ENCODE data around the gene AFG3L2.

Gene AFG3L2

DNA sequence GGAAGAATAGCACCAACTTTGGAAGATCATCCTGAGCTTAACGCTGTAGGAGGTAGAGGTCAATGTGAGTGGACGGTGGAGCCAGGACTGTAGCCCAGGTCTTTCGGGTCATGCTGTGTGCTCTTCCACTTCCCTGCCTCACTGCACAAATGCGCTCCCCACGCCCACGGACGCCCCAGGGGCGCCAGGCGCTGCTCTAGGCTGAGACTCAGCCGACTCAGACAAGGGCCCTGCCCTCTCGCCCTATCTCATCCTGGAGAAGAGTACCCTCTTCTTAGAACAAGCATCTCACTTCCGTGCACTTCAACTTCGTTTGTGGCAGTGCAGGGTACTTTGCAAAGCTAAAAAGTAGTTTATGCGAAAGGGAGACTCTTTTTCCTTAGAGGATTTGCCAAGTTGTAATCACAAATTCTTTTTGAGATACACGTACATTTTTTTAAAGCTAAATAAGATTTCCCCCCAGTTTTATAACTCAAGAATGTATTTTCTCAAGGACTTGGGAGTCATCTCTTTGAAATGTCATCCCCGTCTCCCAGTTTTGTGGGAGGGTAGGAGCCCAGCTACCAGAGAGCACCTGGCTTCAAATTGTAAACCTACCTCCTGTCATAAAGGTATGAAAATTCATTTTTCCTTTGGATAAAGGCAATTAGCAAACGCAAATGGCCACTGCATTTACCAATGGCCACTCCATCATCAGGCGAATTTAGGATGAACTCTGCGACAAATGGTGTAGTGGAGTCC is 29.5 kb upstream of the AFG3L2 start:
- TF ChIP-seq FOXP2 (optimal IDR thresholded peaks at IDR 0.05; ENCODE audit: borderline replicate concordance, extremely low read depth, extremely low read length, insufficient read depth) (no peak), TAF1 (IDR thresholded peaks at IDR 0.05; ENCODE audit: borderline replicate concordance, insufficient read depth, low read length) (no peak), POLR2AphosphoS5 (IDR thresholded peaks at IDR 0.05; ENCODE audit: low read depth, low read length) (no peak), SIN3A (IDR thresholded peaks at IDR 0.05; ENCODE audit: borderline replicate concordance, insufficient read depth, low read length) (no peak)
- TF ChIP-seq, protein P1, sequence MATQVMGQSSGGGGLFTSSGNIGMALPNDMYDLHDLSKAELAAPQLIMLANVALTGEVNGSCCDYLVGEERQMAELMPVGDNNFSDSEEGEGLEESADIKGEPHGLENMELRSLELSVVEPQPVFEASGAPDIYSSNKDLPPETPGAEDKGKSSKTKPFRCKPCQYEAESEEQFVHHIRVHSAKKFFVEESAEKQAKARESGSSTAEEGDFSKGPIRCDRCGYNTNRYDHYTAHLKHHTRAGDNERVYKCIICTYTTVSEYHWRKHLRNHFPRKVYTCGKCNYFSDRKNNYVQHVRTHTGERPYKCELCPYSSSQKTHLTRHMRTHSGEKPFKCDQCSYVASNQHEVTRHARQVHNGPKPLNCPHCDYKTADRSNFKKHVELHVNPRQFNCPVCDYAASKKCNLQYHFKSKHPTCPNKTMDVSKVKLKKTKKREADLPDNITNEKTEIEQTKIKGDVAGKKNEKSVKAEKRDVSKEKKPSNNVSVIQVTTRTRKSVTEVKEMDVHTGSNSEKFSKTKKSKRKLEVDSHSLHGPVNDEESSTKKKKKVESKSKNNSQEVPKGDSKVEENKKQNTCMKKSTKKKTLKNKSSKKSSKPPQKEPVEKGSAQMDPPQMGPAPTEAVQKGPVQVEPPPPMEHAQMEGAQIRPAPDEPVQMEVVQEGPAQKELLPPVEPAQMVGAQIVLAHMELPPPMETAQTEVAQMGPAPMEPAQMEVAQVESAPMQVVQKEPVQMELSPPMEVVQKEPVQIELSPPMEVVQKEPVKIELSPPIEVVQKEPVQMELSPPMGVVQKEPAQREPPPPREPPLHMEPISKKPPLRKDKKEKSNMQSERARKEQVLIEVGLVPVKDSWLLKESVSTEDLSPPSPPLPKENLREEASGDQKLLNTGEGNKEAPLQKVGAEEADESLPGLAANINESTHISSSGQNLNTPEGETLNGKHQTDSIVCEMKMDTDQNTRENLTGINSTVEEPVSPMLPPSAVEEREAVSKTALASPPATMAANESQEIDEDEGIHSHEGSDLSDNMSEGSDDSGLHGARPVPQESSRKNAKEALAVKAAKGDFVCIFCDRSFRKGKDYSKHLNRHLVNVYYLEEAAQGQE (IDR thresholded peaks at IDR 0.05; ENCODE audit: insufficient read depth in 1 of 2, low read depth in 2 of 2, low read length in 2 of 2): no peak

DNA sequence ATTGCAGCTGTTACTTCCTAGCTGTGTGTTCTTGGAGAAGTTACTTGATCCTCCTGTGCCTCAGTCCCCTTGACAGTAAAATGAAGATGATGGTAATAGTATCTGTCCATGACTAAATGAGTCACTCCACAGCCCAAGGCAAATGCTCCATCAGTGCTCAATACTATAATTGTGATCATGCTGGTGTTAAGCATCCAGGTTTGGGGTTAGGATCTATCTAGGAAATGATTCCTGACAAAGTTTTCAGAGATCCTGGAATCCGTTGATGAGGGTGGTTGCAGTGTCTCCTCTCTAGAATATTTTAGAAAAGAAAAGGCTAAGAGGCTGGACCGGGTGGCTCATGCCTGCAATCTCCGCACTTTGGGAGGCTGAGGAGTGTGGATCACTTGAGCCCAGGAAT is 28.0 kb upstream of the AFG3L2 start:
- TF ChIP-seq POLR2AphosphoS5 (IDR thresholded peaks at IDR 0.05; ENCODE audit: low read depth, low read length) (no peak), FOXP2 (optimal IDR thresholded peaks at IDR 0.05; ENCODE audit: borderline replicate concordance, extremely low read depth, extremely low read length, insufficient read depth) (no peak), TAF1 (IDR thresholded peaks at IDR 0.05; ENCODE audit: borderline replicate concordance, insufficient read depth, low read length) (no peak), SIN3A (IDR thresholded peaks at IDR 0.05; ENCODE audit: borderline replicate concordance, insufficient read depth, low read length) (no peak)
- TF ChIP-seq, protein P1 (IDR thresholded peaks at IDR 0.05; ENCODE audit: insufficient read depth in 1 of 2, low read depth in 2 of 2, low read length in 2 of 2): no peak

DNA sequence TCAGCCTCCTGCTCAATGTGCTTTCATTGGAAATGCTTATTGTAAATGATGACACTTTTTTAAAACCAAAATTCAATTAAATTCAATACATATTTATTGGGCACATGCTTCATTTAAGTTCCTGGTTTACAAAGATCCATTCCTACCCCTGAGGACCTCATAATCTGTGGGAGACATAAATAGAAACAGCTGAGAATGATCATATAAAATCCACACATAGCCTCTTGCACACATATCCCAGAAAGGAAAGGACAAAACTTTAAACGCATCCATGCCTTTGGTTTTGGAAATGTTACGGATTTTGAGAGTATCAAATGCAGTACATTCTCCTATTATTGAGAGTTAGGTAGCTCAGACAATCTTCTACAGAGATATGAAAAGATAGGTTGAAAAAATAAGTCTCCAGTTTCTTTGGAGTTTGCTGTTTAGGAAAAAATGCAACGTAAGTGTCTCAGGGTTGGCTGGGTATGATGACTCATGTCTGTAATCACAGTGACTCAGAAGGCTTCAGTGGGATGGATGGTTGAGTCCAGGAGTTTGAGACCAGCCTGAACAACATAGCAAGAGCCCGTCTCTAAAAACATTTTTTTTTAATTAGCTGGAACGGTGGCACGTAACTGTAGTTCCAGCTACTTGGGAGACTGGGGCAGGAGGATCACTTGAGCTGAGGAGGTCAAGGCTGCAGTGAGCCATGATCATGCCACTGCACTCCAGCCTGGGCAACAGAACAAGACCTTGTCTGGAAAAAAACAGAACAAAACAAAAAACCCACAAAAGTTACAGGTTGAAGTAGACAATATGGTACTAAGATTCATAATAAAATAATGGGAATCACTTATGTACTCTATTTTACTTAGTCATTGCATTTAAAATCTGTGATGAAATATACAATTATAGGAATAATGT is 26.8 kb upstream of the AFG3L2 start:
- TF ChIP-seq SIN3A (IDR thresholded peaks at IDR 0.05; ENCODE audit: borderline replicate concordance, insufficient read depth, low read length) (peak; percentile 47; the same call in 1 of the 2 replicates), TAF1 (IDR thresholded peaks at IDR 0.05; ENCODE audit: borderline replicate concordance, insufficient read depth, low read length) (no peak)

DNA sequence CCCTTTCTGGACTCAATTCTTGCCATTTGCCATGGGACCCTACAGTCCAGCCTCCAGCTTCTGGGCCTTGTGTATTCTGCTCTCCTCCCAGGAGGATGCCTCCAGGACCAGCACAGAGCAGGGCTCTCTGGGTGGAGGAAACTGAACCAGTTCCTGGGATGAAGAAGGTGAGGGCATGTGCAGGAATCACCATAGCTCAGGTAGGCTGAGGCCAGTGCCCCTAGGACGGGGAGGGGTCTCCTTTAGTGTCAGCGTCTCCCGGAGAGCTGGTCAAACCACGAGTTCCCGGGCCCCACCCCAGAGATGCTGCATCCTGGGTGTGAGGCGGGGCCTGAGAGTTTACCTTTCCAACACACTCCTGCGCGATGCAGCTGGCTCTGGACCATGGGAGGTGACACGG is 24.9 kb upstream of the AFG3L2 start:
- TF ChIP-seq FOXP2 (optimal IDR thresholded peaks at IDR 0.05; ENCODE audit: borderline replicate concordance, extremely low read depth, extremely low read length, insufficient read depth) (no peak), SIN3A (IDR thresholded peaks at IDR 0.05; ENCODE audit: borderline replicate concordance, insufficient read depth, low read length) (no peak), POLR2AphosphoS5 (IDR thresholded peaks at IDR 0.05; ENCODE audit: low read depth, low read length) (no peak), TAF1 (IDR thresholded peaks at IDR 0.05; ENCODE audit: borderline replicate concordance, insufficient read depth, low read length) (no peak)
- TF ChIP-seq, protein P1 (IDR thresholded peaks at IDR 0.05; ENCODE audit: insufficient read depth in 1 of 2, low read depth in 2 of 2, low read length in 2 of 2): no peak

DNA sequence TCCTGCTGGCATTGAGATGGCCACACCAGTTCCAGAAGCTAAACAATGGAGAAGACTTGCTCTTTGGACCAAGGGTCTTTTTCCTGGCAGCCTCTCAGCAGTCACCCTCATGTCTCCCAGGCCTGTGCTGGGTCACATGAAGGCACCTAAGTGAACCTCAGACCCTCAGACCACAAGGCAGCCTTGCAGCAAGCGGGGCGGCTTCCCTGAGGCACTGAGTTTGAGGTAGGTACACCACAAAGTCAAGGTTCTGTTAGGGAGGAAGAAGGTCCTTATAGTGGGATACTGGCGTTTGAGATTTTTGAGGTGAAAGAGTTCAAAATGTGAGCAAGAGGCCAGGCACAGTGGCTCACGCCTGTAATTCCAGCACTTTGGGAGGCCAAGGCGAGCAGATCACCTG is 22.2 kb upstream of the AFG3L2 start:
- TF ChIP-seq, protein P1 (IDR thresholded peaks at IDR 0.05; ENCODE audit: insufficient read depth in 1 of 2, low read depth in 2 of 2, low read length in 2 of 2): no peak
- TF ChIP-seq POLR2AphosphoS5 (IDR thresholded peaks at IDR 0.05; ENCODE audit: low read depth, low read length) (no peak), SIN3A (IDR thresholded peaks at IDR 0.05; ENCODE audit: borderline replicate concordance, insufficient read depth, low read length) (no peak), FOXP2 (optimal IDR thresholded peaks at IDR 0.05; ENCODE audit: borderline replicate concordance, extremely low read depth, extremely low read length, insufficient read depth) (no peak), TAF1 (IDR thresholded peaks at IDR 0.05; ENCODE audit: borderline replicate concordance, insufficient read depth, low read length) (no peak)

Measured in PFSK-1 (cell line).